Effector memory CD4-positive, alpha-beta T cell (primary cell): Measurements from ENCODE around the gene GNG2.
A peak's percentile ranks its signal among the peaks of the same experiment; 100 is the strongest.

Source experiments
- DNase-seq, 3 donors: peaks; one replicate each; pipeline ENCODE4 v3.0.0-alpha.2; 2020
- H3K27ac ChIP-seq: 2 replicates; pipeline ENCODE4 v1.7.0; 2013; ENCODE audit warnings: mild to moderate bottlenecking, low read length, moderate library complexity; ENCODE audit not compliant: insufficient read depth, poor library complexity, severe bottlenecking
- H3K27me3 ChIP-seq: replicated peaks from 2 replicates; pipeline ENCODE4 v1.7.0; 2013; ENCODE audit warnings: mild to moderate bottlenecking, low read length; ENCODE audit not compliant: insufficient read depth, control insufficient read depth, poor library complexity, severe bottlenecking
- H3K36me3 ChIP-seq: 2 replicates; pipeline ENCODE4 v1.7.0; 2013; ENCODE audit warnings: mild to moderate bottlenecking, low read length, moderate library complexity; ENCODE audit not compliant: control insufficient read depth, insufficient read depth
- H3K4me1 ChIP-seq: 2 replicates; pipeline ENCODE4 v1.7.0; 2013; ENCODE audit warnings: low read length, mild to moderate bottlenecking; ENCODE audit not compliant: control insufficient read depth, insufficient read depth, poor library complexity, severe bottlenecking
- H3K4me3 ChIP-seq: 2 replicates; pipeline ENCODE4 v1.7.0; 2013; ENCODE audit warnings: low read length, low read depth, mild to moderate bottlenecking; ENCODE audit not compliant: insufficient read depth, poor library complexity, severe bottlenecking
- H3K9me3 ChIP-seq: 2 replicates; pipeline ENCODE4 v1.7.0; 2013; ENCODE audit warnings: mild to moderate bottlenecking, low read length, moderate library complexity; ENCODE audit not compliant: control insufficient read depth

GNG2 gene

GRCh38 chr14:51977075-51977474 is 116.7 kb downstream of the GNG2 start:
- no peaks in the 10 kb centered on the region for H3K4me1 ChIP-seq
- no peaks in the 10 kb centered on the region for H3K36me3 ChIP-seq
- DNase-seq = no peak
- H3K27ac ChIP-seq = no peak overlapping the region
- no peak overlapping the region for H3K4me3 ChIP-seq
- no peaks in the 10 kb centered on the region for H3K9me3 ChIP-seq
- no peaks in the 10 kb centered on the region for H3K27me3 ChIP-seq

GRCh38 chr14:51978681-51979085 is 118.3 kb downstream of the GNG2 start:
- no peak for DNase-seq
- Histone ChIP-seq H3K4me3 (no peak overlapping the region), H3K9me3 (no peaks in the 10 kb centered on the region), H3K36me3 (no peaks in the 10 kb centered on the region), H3K27me3 (no peaks in the 10 kb centered on the region), H3K27ac (no peak overlapping the region), H3K4me1 (no peaks in the 10 kb centered on the region)

- Histone ChIP-seq H3K4me1 (no peaks in the 10 kb centered on the region), H3K36me3 (no peaks in the 10 kb centered on the region), H3K27me3 (no peaks in the 10 kb centered on the region), H3K9me3 (no peaks in the 10 kb centered on the region), H3K4me3 (no peak overlapping the region), H3K27ac (no peak overlapping the region)
- peak; percentile 58 to 73 (median 70) for DNase-seq
Measured at GRCh38 chr14:51979088-51979709, 118.8 kb downstream of the GNG2 start.

GRCh38 chr14:51981218-51981854 is 120.9 kb downstream of the GNG2 start:
- no peaks in the 10 kb centered on the region for H3K27me3 ChIP-seq
- DNase-seq = no peak
- H3K27ac ChIP-seq = no peak overlapping the region
- no peak overlapping the region for H3K4me3 ChIP-seq
- no peaks in the 10 kb centered on the region for H3K4me1 ChIP-seq
- H3K36me3 ChIP-seq = no peaks in the 10 kb centered on the region
- no peaks in the 10 kb centered on the region for H3K9me3 ChIP-seq

- no peak for DNase-seq
- Histone ChIP-seq H3K4me3 (no peak overlapping the region), H3K9me3 (no peaks in the 10 kb centered on the region), H3K27ac (peak overlapping the region; percentile 91), H3K36me3 (peaks cover 15% of the 10 kb centered on the region), H3K27me3 (no peaks in the 10 kb centered on the region), H3K4me1 (peaks cover 5% of the 10 kb centered on the region)
Measured at GRCh38 chr14:51988221-51988620, 127.8 kb downstream of the GNG2 start.

GRCh38 chr14:51989293-51990234 is 129.2 kb downstream of the GNG2 start, which contains the start of gene RTRAF:
RTRAF (plus strand) TSS chr14:51989546; CDS start chr14:51989640, 94 bp downstream.
- Histone ChIP-seq H3K4me3 (peak within 1 kb of the TSS; percentile 95), H3K27ac (peak within 1 kb of the TSS; percentile 91), H3K4me1 (peaks cover 5% of the 10 kb centered on the region), H3K9me3 (no peaks in the 10 kb centered on the region), H3K36me3 (peaks cover 26% of the 10 kb centered on the region), H3K27me3 (no peaks in the 10 kb centered on the region)
- DNase-seq = peak; percentile 83 to 86 (median 84)

GRCh38 chr14:51990488-51990887 is 130.1 kb downstream of the GNG2 start:
- no peak for DNase-seq
- Histone ChIP-seq H3K4me3 (peak overlapping the region; percentile 95), H3K27me3 (no peaks in the 10 kb centered on the region), H3K36me3 (peaks cover 35% of the 10 kb centered on the region), H3K27ac (no peak overlapping the region), H3K9me3 (no peaks in the 10 kb centered on the region), H3K4me1 (peaks cover 5% of the 10 kb centered on the region)

GRCh38 chr14:51993285-51993920 is 133.0 kb downstream of the GNG2 start:
- Histone ChIP-seq H3K4me3 (no peak overlapping the region), H3K27me3 (no peaks in the 10 kb centered on the region), H3K9me3 (no peaks in the 10 kb centered on the region), H3K27ac (no peak overlapping the region), H3K4me1 (peaks cover 5% of the 10 kb centered on the region), H3K36me3 (peaks cover 44% of the 10 kb centered on the region)
- DNase-seq = no peak

- Histone ChIP-seq H3K9me3 (no peaks in the 10 kb centered on the region), H3K27ac (no peak overlapping the region), H3K36me3 (peaks cover 56% of the 10 kb centered on the region), H3K4me1 (no peaks in the 10 kb centered on the region), H3K27me3 (no peaks in the 10 kb centered on the region), H3K4me3 (no peak overlapping the region)
- DNase-seq = no peak
Measured at GRCh38 chr14:51996148-51996746, 135.8 kb downstream of the GNG2 start.
